OCI-LY3 (cell line): ENCODE results near the gene TBPL1.

Source experiments
- H2AFZ ChIP-seq: fragments of 200-600, 300-600 bp; shearing (Covaris generic); 2 replicates; pipeline ENCODE4 v1.6.0; 2014; ENCODE audit warnings: antibody characterized with exemption, low read depth, low read length
- H3K27ac ChIP-seq: fragments of 200-600, 300-600 bp; sonication (generic); 2 replicates; pipeline ENCODE4 v1.5.1; 2014; ENCODE audit warnings: mild to moderate bottlenecking, low read length, moderate library complexity, mixed read lengths
- H3K27me3 ChIP-seq: fragments of 200-600, 300-600 bp; sonication (generic); 2 replicates; pipeline ENCODE4 v1.6.1; 2014; ENCODE audit warnings: low read depth, low read length, mixed read lengths
- H3K36me3 ChIP-seq: fragments of 200-600, 300-600 bp; sonication (generic); replicated peaks from 2 replicates; pipeline ENCODE3; 2014; ENCODE audit warnings: low read depth, low read length, mixed read lengths
- H3K4me1 ChIP-seq: fragments of 300-600, 200-600 bp; sonication (generic); 2 replicates; pipeline ENCODE4 v1.6.1; 2014; ENCODE audit warnings: low read length, mixed read lengths
- H3K4me2 ChIP-seq: fragments of 200-600, 300-600 bp; sonication (generic); 2 replicates; pipeline ENCODE4 v1.6.1; 2014; ENCODE audit warnings: low read length, mixed read lengths
- H3K4me3 ChIP-seq: fragments of 300-600, 200-600 bp; sonication (generic); 2 replicates; pipeline ENCODE4 v1.5.1; 2014; ENCODE audit warnings: antibody characterized with exemption, mild to moderate bottlenecking, low read length, moderate library complexity
- H3K79me2 ChIP-seq: fragments of 300-600, 200-600 bp; shearing (Covaris generic); 2 replicates; pipeline ENCODE4 v1.6.1; 2014; ENCODE audit warnings: mild to moderate bottlenecking, low read length, mixed read lengths
- H3K9ac ChIP-seq: fragments of 300-600, 200-600 bp; shearing (Covaris generic); 2 replicates; pipeline ENCODE4 v1.6.0; 2014; ENCODE audit warnings: mild to moderate bottlenecking, low read length, moderate library complexity
- H3K9me3 ChIP-seq: fragments of 200-600, 300-600 bp; shearing (Covaris generic); 2 replicates; pipeline ENCODE4 v1.6.1; 2014; ENCODE audit warnings: low read length, mixed read lengths; ENCODE audit not compliant: insufficient read depth
- H4K20me1 ChIP-seq: fragments of 200-600, 300-600 bp; sonication (generic); 2 replicates; pipeline ENCODE4 v1.6.1; 2016; ENCODE audit warnings: low read length, mixed read lengths; ENCODE audit not compliant: insufficient read depth
- CTCF ChIP-seq: fragments of 200-600, 300-600 bp; sonication (generic); IDR thresholded peaks from 2 replicates; pipeline ENCODE4 v1.5.1; 2014; ENCODE audit warnings: antibody characterized with exemption, low read length, low read depth
- EZH2phosphoT487 ChIP-seq: fragments of 200-600 bp; shearing (Covaris generic); IDR thresholded peaks from 2 replicates; pipeline ENCODE4 v1.6.1; 2018; ENCODE audit warnings: antibody characterized with exemption, mixed run types, low read depth

The TBPL1 gene

GRCh38 chr6:133957227-133957626, 4.2 kb downstream of the TBPL1 start:
- no peaks in the 10 kb centered on the region for H3K27me3 ChIP-seq
- H3K4me3 ChIP-seq = no peak overlapping the region
- H3K4me2 ChIP-seq = no peak overlapping the region
- no peaks in the 10 kb centered on the region for H3K9me3 ChIP-seq
- TF ChIP-seq CTCF (no peak), EZH2phosphoT487 (no peak)
- no peak overlapping the region for H2AFZ ChIP-seq
- peaks cover 19% of the 10 kb centered on the region for H3K4me1 ChIP-seq
- peaks cover 14% of the 10 kb centered on the region; the same call in 1 of the 2 replicates for H4K20me1 ChIP-seq
- H3K79me2 ChIP-seq = peaks cover 89% of the 10 kb centered on the region
- H3K9ac ChIP-seq = no peak overlapping the region
- H3K27ac ChIP-seq = no peak overlapping the region
- H3K36me3 ChIP-seq = no peaks in the 10 kb centered on the region

GRCh38 chr6:133957780-133958242, 4.8 kb downstream of the TBPL1 start:
- Histone ChIP-seq H3K79me2 (peaks cover 95% of the 10 kb centered on the region), H3K4me2 (no peak overlapping the region), H3K4me3 (no peak overlapping the region)

DNA sequence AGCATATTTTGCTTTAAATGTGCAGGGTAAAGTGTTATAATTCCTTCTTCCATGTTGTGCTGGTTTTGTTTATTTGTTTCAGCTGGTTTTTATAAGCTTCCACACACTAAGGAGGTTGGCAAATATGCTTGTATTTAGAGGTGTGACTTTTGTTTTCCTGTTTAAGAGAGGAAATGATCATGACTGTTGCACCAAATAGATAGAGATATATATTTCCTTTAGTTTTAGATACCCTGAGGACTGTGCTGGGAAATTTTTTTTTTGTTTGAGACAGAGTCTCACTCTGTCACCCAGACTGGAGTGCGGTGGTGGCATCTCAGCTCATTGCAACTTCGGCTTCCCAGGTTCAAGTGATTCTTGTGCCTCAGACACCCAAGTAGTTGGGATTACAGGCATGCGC, 5.8 kb downstream of the TBPL1 start:
- H3K27ac ChIP-seq = no peak overlapping the region
- H3K9me3 ChIP-seq = no peaks in the 10 kb centered on the region
- H3K4me2 ChIP-seq = no peak overlapping the region
- no peak overlapping the region for H3K4me3 ChIP-seq
- no peaks in the 10 kb centered on the region for H3K27me3 ChIP-seq
- peaks cover 19% of the 10 kb centered on the region for H3K4me1 ChIP-seq
- no peaks in the 10 kb centered on the region for H3K36me3 ChIP-seq
- H2AFZ ChIP-seq = no peak overlapping the region
- TF ChIP-seq CTCF (no peak), EZH2phosphoT487 (no peak)
- peaks cover 14% of the 10 kb centered on the region; the same call in 1 of the 2 replicates for H4K20me1 ChIP-seq
- peaks cover 94% of the 10 kb centered on the region for H3K79me2 ChIP-seq
- H3K9ac ChIP-seq = no peak overlapping the region

More at GRCh38 chr6:133957780-133958242, 4.8 kb downstream of the TBPL1 start:
- Histone ChIP-seq H3K27me3 (no peaks in the 10 kb centered on the region), H3K27ac (no peak overlapping the region), H3K4me1 (peaks cover 19% of the 10 kb centered on the region), H2AFZ (no peak overlapping the region), H3K9ac (no peak overlapping the region), H3K36me3 (no peaks in the 10 kb centered on the region), H3K9me3 (no peaks in the 10 kb centered on the region), H4K20me1 (peaks cover 14% of the 10 kb centered on the region; the same call in 1 of the 2 replicates)
- TF ChIP-seq CTCF = no peak
- TF ChIP-seq EZH2phosphoT487 = no peak

- Histone ChIP-seq H3K36me3 (no peaks in the 10 kb centered on the region), H3K27me3 (no peaks in the 10 kb centered on the region), H3K4me2 (no peak overlapping the region), H3K9ac (no peak overlapping the region), H3K4me3 (no peak overlapping the region), H3K27ac (no peak overlapping the region), H4K20me1 (peaks cover 10% of the 10 kb centered on the region), H3K79me2 (peaks cover 91% of the 10 kb centered on the region), H3K4me1 (peaks cover 16% of the 10 kb centered on the region), H2AFZ (no peak overlapping the region), H3K9me3 (no peaks in the 10 kb centered on the region)
- no peak for TF ChIP-seq CTCF
- TF ChIP-seq EZH2phosphoT487 = no peak
Observed at GRCh38 chr6:133959667-133960368, 6.8 kb downstream of the TBPL1 start.
